Astrocyte (in vitro differentiated cells and primary cell): ENCODE measurements around the gene SMTNL1. TPM values are rescaled to one million over a fixed set of nuclear protein-coding genes. Genes with fewer than 3 reads are reported as not detected.
A peak's percentile ranks its signal among the peaks of the same experiment; 100 is the strongest.

ENCODE experiments used
- DNase-seq: peaks from one replicate; pipeline ENCODE4 v3.0.0-alpha.2; 2010; ENCODE audit warnings: low read depth
- FAIRE-seq: peaks from 2 replicates; lab custom pipeline; 2011; peaks lifted over from hg19 to GRCh38; lab: Jason Lieb, UNC
- H2AFZ ChIP-seq: 2 replicates; pipeline ENCODE4 v1.6.0; 2012; ENCODE audit warnings: low read depth, low read length, inconsistent platforms
- H3K27ac ChIP-seq: 2 replicates; pipeline ENCODE4 v1.5.1; 2011; ENCODE audit warnings: low read depth, low read length, inconsistent platforms
- H3K27me3 ChIP-seq: 2 replicates; pipeline ENCODE4 v1.6.0; 2011; ENCODE audit warnings: low read length, inconsistent platforms; ENCODE audit not compliant: insufficient read depth
- H3K36me3 ChIP-seq: 2 replicates; pipeline ENCODE4 v1.5.1; 2011; ENCODE audit warnings: low read length, inconsistent platforms; ENCODE audit not compliant: insufficient read depth
- H3K4me1 ChIP-seq: 2 replicates; pipeline ENCODE4 v1.5.1; 2011; ENCODE audit warnings: low read length, inconsistent platforms; ENCODE audit not compliant: insufficient read depth
- H3K4me2 ChIP-seq: 2 replicates; pipeline ENCODE4 v1.6.0; 2012; ENCODE audit warnings: low read length, inconsistent platforms
- H3K4me3 ChIP-seq: 2 replicates; pipeline ENCODE4 v1.5.1; 2011; ENCODE audit warnings: low read depth, mild to moderate bottlenecking, low read length, inconsistent platforms; ENCODE audit not compliant: insufficient read depth
- H3K79me2 ChIP-seq: 2 replicates; pipeline ENCODE4 v1.6.0; 2012; ENCODE audit warnings: mild to moderate bottlenecking, low read length, inconsistent platforms; ENCODE audit not compliant: insufficient read depth
- H3K9ac ChIP-seq: 2 replicates; pipeline ENCODE4 v1.6.0; 2012; ENCODE audit warnings: mild to moderate bottlenecking, low read length, inconsistent platforms
- H3K9me3 ChIP-seq: 2 replicates; pipeline ENCODE4 v1.5.1; 2012; ENCODE audit warnings: low read depth, mild to moderate bottlenecking, low read length, inconsistent platforms; ENCODE audit not compliant: insufficient read depth
- H4K20me1 ChIP-seq: 2 replicates; pipeline ENCODE4 v1.6.0; 2012; ENCODE audit warnings: low read length, inconsistent platforms; ENCODE audit not compliant: insufficient read depth
- H3K27ac Mint-ChIP-seq: one replicate; pipeline ENCODE4 v1.8.0; 2021; ENCODE audit warnings: mild to moderate bottlenecking, mixed read lengths; ENCODE audit not compliant: unreplicated experiment
- H3K27me3 Mint-ChIP-seq: one replicate; pipeline ENCODE4 v1.8.0; 2021; ENCODE audit warnings: low read depth, mixed read lengths; ENCODE audit not compliant: unreplicated experiment
- H3K36me3 Mint-ChIP-seq: one replicate; pipeline ENCODE4 v1.8.0; 2021; ENCODE audit warnings: low read depth, mixed read lengths; ENCODE audit not compliant: unreplicated experiment
- H3K4me1 Mint-ChIP-seq: one replicate; pipeline ENCODE4 v1.8.0; 2021; ENCODE audit warnings: low read depth, mixed read lengths; ENCODE audit not compliant: unreplicated experiment
- H3K4me3 Mint-ChIP-seq: one replicate; pipeline ENCODE4 v1.8.0; 2021; ENCODE audit warnings: mild to moderate bottlenecking, moderate library complexity, mixed read lengths; ENCODE audit not compliant: unreplicated experiment
- H3K9me3 Mint-ChIP-seq: one replicate; pipeline ENCODE4 v1.8.0; 2021; ENCODE audit warnings: mild to moderate bottlenecking, mixed read lengths; ENCODE audit not compliant: unreplicated experiment
- CTCF ChIP-seq: IDR thresholded peaks from 2 replicates; pipeline ENCODE4 v1.5.1; 2011; ENCODE audit warnings: low read depth, mild to moderate bottlenecking, inconsistent platforms, low read length, moderate library complexity; ENCODE audit not compliant: insufficient read depth
- EZH2 ChIP-seq: IDR thresholded peaks from 2 replicates; pipeline ENCODE4 v1.6.1; 2012; ENCODE audit warnings: mild to moderate bottlenecking, low read length, inconsistent platforms; ENCODE audit not compliant: insufficient read depth
- total RNA-seq: library from RNA; stranded (reverse); gene quantifications from 2 replicates; pipeline ENCODE4 v1.2.1, GENCODE V29; 2021

SMTNL1 gene
- total RNA-seq, 1 donor from 2014 or later: not detected

GRCh38 chr11:57497303-57498247 lies 39.8 kb upstream of the SMTNL1 start:
- no peak overlapping the region for H3K27ac Mint-ChIP-seq
- H3K36me3 ChIP-seq: no peaks in the 10 kb centered on the region

GRCh38 chr11:57498540-57498939 lies 38.9 kb upstream of the SMTNL1 start:
- no peak overlapping the region for H3K4me2 ChIP-seq
- peaks cover 7% of the 10 kb centered on the region for H3K36me3 Mint-ChIP-seq
- TF ChIP-seq EZH2 (no peak), CTCF (no peak)
- H3K4me1 Mint-ChIP-seq: no peaks in the 10 kb centered on the region
- H3K36me3 ChIP-seq: no peaks in the 10 kb centered on the region
- no peak overlapping the region for H3K4me3 Mint-ChIP-seq
- H3K27ac ChIP-seq: no peak overlapping the region
- no peaks in the 10 kb centered on the region for H3K9me3 Mint-ChIP-seq
- no peaks in the 10 kb centered on the region for H3K9me3 ChIP-seq
- H3K4me3 ChIP-seq: no peak overlapping the region
- no peak for DNase-seq
- no peaks in the 10 kb centered on the region for H4K20me1 ChIP-seq
- H3K4me1 ChIP-seq: peaks cover 6% of the 10 kb centered on the region
- H3K9ac ChIP-seq: no peak overlapping the region
- H2AFZ ChIP-seq: no peak overlapping the region
- H3K79me2 ChIP-seq: no peaks in the 10 kb centered on the region
- no peak for FAIRE-seq
- peaks cover 25% of the 10 kb centered on the region for H3K27me3 Mint-ChIP-seq
- no peaks in the 10 kb centered on the region for H3K27me3 ChIP-seq
- no peak overlapping the region for H3K27ac Mint-ChIP-seq

More at GRCh38 chr11:57497303-57498247, 39.8 kb upstream of the SMTNL1 start:
- TF ChIP-seq EZH2 (no peak), CTCF (no peak)
- Histone ChIP-seq H3K9me3 (no peaks in the 10 kb centered on the region), H3K27ac (no peak overlapping the region), H4K20me1 (no peaks in the 10 kb centered on the region), H3K9ac (no peak overlapping the region), H3K27me3 (no peaks in the 10 kb centered on the region), H3K4me3 (no peak overlapping the region), H3K4me2 (no peak overlapping the region), H3K4me1 (peaks cover 6% of the 10 kb centered on the region), H2AFZ (no peak overlapping the region), H3K79me2 (no peaks in the 10 kb centered on the region)
- no peaks in the 10 kb centered on the region for H3K4me1 Mint-ChIP-seq
- H3K27me3 Mint-ChIP-seq: peaks cover 25% of the 10 kb centered on the region
- no peaks in the 10 kb centered on the region for H3K9me3 Mint-ChIP-seq
- no peak for DNase-seq
- H3K4me3 Mint-ChIP-seq: no peak overlapping the region
- H3K36me3 Mint-ChIP-seq: peaks cover 7% of the 10 kb centered on the region
- FAIRE-seq: no peak

- peak; percentile 69 for DNase-seq
- H3K9me3 ChIP-seq: no peaks in the 10 kb centered on the region
- H3K9me3 Mint-ChIP-seq: no peaks in the 10 kb centered on the region
- no peaks in the 10 kb centered on the region for H3K36me3 ChIP-seq
- H3K27ac ChIP-seq: no peak overlapping the region
- H2AFZ ChIP-seq: peak overlapping the region; percentile 96
- peak overlapping the region; percentile 41 for H3K9ac ChIP-seq
- no peaks in the 10 kb centered on the region for H3K27me3 ChIP-seq
- no peaks in the 10 kb centered on the region for H3K79me2 ChIP-seq
- H3K4me3 Mint-ChIP-seq: no peak overlapping the region
- H3K4me3 ChIP-seq: peak overlapping the region; percentile 40
- no peaks in the 10 kb centered on the region for H4K20me1 ChIP-seq
- peaks cover 25% of the 10 kb centered on the region for H3K27me3 Mint-ChIP-seq
- H3K36me3 Mint-ChIP-seq: peaks cover 7% of the 10 kb centered on the region
- no peaks in the 10 kb centered on the region for H3K4me1 Mint-ChIP-seq
- no peak for TF ChIP-seq EZH2
- no peak for TF ChIP-seq CTCF
- H3K4me2 ChIP-seq: peak overlapping the region; percentile 92
- no peak overlapping the region for H3K27ac Mint-ChIP-seq
- peaks cover 6% of the 10 kb centered on the region for H3K4me1 ChIP-seq
- no peak for FAIRE-seq
Observed at GRCh38 chr11:57499413-57499982, 37.9 kb upstream of the SMTNL1 start.
